22Rv1 (cell line): ENCODE measurements around the gene PFDN2.

ENCODE experiments used
- ZFX ChIP-seq: fragments of 450-650 bp; IDR thresholded peaks from 2 replicates; pipeline ENCODE4 v1.6.1; 2017; ENCODE audit warnings: antibody characterized with exemption, borderline replicate concordance
- TF ChIP-seq, protein P1 (sequence below): fragments of 450-650 bp; IDR thresholded peaks from 2 replicates; pipeline ENCODE4 v1.5.1; 2017; ENCODE audit warnings: mild to moderate bottlenecking

- TF ChIP-seq, protein P1, sequence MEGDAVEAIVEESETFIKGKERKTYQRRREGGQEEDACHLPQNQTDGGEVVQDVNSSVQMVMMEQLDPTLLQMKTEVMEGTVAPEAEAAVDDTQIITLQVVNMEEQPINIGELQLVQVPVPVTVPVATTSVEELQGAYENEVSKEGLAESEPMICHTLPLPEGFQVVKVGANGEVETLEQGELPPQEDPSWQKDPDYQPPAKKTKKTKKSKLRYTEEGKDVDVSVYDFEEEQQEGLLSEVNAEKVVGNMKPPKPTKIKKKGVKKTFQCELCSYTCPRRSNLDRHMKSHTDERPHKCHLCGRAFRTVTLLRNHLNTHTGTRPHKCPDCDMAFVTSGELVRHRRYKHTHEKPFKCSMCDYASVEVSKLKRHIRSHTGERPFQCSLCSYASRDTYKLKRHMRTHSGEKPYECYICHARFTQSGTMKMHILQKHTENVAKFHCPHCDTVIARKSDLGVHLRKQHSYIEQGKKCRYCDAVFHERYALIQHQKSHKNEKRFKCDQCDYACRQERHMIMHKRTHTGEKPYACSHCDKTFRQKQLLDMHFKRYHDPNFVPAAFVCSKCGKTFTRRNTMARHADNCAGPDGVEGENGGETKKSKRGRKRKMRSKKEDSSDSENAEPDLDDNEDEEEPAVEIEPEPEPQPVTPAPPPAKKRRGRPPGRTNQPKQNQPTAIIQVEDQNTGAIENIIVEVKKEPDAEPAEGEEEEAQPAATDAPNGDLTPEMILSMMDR, result no peak
- no peak for TF ChIP-seq ZFX
These were observed at the start of gene PFDN2, which contains the start of gene NIT1 for GRCh38 chr1:161117759-161118581.
